GM19238 (cell line): ENCODE data around the gene NUDT3.
"Not testable (repeated sequence)": the region's sequence is repeated elsewhere in the genome, so short reads cannot be mapped to it uniquely, and the experiment has no call there.

Experiments used
- DNase-seq: peaks from one replicate; pipeline ENCODE4 v3.0.0; 2011; ENCODE audit warnings: low spot score; ENCODE audit not compliant: insufficient read length

NUDT3 gene

DNA sequence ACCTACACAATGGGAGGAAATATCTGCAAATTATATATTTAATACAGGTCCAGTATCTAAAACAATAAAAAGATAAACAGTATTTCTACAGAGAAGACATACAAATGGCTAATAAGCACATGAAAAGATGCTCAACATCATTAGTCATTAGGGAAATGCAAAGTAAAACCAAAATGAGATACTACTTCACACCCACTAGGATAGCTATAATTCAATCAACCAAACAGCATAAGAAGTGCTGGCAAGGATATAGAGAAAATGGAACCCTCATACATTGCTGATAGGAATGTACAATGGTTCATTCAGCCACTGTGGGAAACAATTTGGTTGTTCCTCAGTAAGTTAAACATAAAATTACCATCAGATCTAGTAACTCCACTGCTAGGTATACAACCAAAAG lies 48.7 kb downstream of the NUDT3 start:
- no peak for DNase-seq

DNA sequence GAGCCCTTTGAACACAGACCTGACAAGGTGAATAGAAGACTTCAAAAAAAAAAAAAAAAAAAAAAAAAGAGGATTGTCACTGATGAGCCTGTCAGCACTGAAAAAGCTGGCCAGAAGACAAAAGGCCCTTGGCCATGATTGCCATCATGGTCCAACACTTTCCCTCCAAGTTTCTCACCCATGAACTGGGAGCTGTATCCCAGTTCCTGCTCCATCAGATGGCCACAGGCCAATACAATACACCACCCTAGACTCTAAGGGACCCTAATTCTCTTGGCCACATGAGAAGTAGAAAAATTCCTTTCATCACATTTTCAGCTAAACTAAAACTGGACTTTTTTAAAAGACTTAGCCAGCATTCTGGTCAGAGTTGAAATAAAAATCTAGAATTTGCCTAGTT lies 50.2 kb downstream of the NUDT3 start:
- DNase-seq, result no peak

DNA sequence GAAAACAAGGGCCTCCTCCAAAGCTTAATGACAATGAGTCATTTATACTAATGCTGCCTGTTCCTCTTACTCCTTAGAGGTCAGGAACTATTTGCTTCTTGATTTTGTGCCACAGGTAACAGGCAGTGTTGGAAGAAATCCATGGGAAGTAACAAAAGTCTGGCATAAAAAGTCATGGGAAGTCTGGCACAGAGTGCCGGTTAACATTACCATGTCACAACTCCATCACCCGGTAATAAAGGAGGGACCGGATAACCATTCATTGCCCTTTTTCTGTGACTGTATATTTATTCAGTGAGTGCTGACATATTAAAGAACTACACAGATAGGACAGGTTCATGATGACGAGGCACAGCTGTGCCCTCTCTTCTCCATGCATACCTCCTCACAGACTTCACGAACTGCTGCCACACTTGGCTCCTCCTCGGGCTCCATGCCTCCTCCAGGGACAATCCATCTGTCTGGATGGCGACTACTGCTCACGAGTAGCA lies 50.9 kb downstream of the NUDT3 start:
- no peak for DNase-seq

DNA sequence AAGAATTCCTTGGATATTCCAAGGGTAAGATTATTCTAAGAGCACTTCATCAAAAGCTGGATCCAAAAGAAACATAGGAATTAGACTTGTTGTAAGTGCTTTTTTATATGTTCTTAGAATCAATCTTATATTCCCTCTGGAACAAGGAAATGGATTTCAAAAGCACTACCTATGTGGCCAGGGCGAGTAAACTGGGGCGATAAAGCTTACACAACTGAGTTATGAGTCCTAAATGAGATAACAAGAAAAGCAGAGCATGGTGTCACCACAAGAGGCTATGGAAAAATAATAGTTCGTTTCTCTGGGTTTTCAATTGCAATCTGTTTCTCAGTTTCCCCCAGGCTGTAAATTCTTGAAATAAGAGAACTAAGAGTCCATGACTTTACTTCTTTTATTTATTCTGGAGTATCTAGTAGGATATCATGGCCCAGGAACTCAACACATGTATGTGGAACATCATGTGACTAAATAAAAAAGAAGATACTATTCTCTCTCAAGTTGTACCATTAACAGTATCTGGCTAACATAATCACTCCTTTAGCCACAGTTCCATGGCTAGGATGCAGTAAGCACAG lies 51.5 kb downstream of the NUDT3 start:
- no peak for DNase-seq

DNA sequence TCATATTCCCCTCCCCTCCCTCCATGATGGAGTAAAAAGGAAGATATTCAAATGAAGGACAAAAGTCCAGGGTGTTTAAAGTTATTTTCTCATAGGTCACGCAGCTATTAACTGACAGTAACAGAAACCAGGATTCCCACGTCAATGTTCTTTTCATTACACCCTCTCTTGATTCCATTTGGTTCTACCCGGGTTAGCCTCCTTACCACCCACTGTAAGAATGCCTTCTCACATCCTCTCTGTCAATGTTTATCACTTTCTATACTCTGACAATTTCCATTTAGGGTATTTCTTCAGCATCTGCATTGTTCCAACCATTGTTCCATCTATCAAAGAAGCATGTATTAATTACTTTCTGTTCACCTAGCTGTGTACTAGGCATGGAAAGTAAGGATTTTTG lies 52.1 kb downstream of the NUDT3 start:
- no peak for DNase-seq

DNA sequence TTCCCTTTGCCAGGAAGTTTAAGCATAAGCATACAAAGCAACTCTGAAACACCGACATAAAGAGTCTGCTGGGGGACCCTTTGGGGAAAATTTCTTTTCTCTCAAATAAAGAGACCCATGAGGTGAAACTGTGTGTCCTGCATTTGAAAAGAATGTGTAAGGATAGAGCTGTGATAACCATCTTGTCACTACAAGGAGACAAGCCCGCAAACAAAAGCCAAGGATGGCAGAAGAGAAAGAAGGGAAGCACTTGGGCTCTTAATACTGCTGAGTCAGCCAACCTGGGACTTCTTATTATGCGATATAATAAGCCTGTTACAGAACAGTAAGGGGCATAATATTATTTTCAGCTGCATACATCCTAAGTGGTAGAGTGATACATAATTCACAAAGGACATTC lies 52.5 kb downstream of the NUDT3 start:
- DNase-seq, result no peak

DNA sequence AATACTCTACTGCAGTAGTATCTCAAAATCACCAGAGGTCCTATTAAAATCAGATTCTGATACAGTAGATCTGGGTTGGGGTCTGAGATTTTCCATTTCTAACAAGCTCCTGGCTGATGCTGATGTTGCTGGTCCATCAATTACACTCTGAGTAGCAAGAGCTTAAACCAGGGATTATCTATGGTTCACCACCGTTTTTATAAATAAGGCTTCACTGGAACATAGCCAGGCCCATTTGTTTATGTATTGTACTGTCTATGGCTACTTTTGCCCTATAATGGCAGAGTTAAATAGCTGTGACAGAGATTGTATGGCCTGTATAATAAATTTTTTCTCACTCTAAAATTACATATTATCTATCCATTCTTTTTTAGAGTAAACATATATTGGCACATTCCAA lies 53.0 kb downstream of the NUDT3 start:
- DNase-seq, result no peak

DNA sequence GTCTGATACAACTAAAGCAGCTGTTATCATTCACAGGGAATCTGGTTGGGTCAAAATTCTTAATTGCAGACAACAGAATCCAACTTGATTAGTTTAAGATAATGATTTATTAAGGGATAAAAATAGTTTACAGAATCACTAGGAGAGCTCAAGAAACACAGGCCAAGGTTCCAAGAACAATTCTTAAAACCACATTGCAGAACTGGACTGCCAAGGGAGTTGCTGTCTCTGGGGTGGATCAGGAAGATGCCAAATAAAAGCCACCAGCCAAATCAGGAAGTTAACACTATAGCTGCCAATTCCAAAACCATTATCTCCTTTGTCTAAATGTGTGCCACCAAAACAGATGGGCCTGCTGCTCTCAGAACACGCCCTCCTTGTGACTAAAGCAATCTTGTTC lies 53.7 kb downstream of the NUDT3 start:
- DNase-seq, result no peak

DNA sequence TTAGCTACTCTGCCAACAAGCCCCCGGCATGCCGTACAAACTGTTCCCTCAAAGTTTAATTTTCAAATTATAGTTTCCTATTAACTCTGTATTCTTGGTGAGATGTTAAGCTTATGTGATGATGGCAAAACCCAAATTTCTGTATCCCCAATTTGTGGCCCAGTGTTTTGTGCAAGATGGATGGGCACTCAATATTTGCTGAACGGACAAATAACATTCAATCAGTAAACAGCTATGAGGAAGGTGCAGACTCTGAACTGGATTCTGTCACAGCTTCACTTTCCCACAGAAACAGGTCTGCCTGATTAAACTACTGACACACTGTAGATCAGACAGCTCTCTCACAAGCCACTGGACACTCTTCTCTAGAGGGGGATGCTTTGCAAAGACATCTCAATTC lies 54.1 kb downstream of the NUDT3 start:
- DNase-seq, result no peak

DNA sequence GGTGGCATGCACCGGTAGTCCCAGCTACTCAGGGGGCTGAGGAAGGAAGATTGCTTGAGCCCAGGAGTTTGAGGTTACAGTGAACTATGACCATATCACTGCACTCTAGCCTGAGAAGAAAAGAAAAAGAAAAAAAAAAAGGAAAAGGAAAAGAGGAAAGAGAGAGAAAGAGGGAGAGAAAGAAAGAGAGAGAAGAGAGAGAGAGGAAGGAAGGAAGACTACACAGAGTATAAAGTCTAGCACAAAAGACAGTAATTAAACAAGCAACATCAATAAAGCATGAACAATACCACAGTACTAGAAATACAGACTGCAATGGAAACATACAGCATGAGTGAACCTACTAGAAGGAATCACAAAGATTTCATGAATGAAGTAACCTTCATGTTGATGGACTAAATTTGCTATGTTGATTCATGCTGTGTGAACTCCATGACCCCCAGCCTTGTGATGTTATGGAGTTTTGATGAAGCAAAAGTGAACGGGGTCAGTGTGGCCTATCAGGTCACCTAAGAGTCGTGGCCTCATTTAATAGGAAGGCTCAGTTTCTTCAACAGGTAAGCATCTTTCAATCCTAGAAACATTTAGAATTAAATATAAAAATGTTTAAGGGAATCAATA lies 57.6 kb downstream of the NUDT3 start:
- DNase-seq, result no peak

DNA sequence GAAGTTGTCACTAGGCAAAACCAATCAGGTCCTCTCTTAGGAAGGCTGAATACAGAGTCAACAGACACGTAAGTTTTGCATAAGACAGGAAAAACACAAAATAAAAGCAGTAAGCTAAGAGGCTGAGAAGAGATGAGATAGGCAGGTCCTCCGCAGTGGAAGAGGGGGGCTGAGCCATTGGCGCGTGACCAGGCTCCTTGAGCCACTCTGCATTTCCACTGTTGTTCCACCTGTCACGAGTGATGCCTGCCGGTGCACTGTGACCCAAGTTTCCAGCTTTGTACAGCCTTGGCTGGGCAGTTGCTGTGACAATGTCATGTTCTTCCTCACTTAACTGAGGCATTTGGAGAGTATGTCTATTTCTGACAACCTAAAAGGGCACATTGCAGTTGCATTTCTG lies 58.6 kb downstream of the NUDT3 start:
- DNase-seq, result no peak

DNA sequence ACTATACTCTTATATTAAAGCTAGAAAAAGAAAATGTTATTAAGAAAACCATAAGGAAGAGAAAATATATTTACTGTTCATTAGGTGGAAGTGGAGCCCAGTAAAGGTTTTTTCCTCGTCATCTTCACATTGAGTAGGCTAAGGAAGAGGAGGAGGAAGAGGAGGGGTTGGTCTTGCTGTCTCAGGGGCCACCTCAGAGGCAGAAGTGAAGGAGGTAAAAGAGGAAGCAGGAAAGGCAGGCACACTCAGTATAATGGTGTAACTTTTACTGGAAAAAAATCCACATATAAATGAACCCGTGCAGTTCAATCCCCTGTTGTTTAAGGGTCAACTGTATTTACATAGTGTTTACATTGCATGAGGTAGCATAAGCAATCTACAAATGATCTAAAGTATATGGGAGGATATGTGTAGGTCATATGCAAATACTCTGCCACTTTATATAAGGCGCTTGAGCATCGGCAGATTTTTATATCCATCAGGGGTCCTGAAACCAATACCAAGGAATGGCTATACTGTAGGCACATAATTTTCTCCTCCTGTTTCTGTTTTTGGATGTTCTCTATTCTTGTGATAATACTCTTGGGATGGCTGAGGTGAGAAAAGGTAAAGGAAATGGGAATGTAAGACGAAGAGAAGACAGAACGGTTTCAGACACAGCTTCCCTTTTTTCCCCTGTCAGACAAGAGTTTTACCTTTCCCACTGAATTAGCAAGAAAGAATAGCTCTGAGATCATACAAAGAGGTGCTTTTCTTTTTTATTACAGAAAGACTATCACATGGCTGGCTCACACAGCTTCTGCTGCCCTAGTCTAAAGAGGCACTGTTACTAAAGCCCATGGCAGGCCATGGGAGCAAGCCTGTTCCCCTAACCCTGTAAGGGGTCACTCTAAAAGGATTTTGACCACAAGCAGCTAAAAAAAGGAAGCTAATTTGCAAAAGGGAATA lies 59.9 kb downstream of the NUDT3 start:
- DNase-seq, result no peak

DNA sequence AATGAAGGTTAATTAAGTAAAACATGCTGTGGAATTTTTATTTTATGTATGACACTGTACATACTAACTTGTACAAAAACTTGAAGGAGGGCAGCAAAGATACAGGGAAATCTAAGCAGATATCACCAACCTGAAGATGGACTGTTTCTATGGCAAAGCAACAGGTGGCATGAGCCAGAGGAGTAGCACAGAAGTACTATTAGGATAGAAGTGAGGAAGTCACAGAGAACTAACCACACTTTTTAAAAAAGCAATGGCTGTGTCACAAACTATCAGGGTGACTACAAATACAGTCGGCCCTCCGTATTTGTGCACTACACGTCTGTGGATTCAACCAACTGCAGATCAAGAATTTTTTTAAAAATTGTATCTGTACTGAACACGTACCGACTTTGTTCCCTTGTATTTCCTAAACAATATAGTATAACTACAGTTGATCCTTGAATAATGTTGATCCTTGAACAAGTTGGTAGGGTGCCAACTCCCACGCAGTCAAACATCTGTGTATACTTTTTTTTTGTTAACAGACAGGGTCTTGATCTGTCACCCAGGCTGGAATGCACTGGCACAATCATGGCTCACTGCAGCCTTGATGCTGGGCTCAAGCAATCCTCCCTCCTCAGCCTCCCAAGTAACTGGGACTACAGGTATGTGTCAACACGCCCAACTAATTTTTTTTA lies 61.0 kb downstream of the NUDT3 start:
- DNase-seq, result no peak

DNA sequence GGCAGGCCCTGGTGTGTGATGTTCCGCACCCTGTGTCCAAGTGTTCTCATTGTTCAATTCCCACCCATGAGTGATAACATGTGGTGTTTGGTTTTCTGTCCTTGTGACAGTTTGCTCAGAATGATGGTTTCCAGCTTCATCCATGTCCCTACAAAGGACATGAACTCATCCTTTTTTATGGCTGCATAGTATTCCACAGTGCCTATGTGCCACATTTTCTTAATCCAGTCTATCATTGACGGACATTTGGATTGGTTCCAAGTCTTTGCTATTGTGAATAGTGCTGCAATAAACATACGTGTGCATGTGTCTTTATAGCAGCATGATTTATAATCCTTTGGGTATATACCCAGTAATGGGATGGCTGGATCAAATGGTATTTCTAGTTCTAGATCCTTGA lies 62.7 kb downstream of the NUDT3 start:
- not testable (repeated sequence) for DNase-seq

DNA sequence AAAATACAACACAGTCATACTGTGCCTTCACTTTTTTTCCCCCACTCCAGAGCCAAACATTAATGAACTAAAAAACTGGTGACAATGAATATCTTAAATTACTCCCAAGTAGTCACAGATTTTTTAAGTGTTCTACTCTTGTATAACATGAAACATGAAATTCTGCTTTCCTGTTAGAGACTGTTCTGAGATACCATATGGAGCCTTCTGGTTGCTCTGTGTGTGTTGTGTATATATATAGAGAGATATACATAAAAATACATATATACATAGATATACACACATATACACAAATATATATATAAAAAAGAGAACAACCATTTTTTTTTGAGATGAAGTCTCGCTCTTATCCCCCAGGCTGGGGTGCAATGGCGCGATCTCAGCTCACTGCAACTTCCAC lies 63.5 kb downstream of the NUDT3 start:
- DNase-seq, result no peak

DNA sequence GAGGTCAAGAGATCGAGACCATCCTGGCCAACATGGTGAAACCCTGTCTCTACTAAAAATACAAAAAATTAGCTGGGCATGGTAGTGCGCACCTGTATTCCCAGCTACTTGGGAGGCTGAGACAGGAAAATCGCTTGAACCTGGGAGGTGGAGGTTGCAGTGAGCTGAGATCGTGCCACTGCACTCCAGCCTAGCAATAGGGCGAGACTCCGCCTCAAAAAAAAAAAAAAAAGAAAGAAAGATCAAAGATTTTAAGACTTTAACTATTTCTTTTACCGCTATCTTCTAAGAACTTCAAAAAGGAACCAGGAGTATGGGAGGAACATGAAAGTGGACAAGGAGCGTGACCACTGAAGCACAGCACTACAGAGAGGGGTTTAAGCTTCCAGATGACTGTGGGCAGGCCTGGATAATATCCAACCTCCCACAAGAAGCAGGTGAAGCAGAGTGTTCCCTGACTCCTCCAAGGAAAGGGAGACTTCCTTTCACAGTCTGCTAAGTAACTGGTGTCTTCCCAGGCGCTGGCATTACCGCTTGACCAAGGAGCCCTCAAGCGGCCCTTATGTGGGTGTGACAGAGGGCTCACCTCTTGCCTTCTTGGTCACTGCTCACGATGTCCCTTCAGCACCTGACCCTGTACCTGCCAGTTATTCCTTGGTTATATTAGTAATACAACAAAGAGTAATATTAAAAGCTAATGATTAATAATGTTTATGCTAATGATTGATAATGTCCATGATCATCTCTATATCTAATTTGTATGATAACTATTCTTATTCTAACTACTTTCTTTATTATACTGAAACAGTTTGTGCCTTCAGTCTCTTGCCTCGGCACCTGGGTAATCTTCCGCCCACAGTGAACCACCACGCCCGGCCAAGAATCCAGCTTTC lies 64.9 kb downstream of the NUDT3 start:
- not testable (repeated sequence) for DNase-seq

DNA sequence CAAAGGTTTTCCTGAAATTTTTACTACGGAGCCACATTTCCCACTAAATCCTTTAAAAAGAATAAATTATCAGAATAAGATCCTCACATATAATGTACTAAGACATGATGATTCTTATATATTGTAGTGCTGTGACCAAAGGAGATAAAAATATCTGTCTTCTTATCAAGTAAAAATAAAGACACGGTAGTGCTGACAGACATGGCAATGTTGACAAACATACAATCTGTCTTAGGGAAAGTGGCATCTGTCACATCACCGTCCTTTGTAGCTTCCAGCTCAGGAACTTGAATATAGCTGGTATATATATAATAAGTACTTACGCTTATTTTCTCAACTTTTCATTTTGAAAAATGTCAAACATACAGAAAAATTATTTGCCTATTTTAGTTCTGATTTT lies 66.8 kb downstream of the NUDT3 start:
- no peak for DNase-seq

DNA sequence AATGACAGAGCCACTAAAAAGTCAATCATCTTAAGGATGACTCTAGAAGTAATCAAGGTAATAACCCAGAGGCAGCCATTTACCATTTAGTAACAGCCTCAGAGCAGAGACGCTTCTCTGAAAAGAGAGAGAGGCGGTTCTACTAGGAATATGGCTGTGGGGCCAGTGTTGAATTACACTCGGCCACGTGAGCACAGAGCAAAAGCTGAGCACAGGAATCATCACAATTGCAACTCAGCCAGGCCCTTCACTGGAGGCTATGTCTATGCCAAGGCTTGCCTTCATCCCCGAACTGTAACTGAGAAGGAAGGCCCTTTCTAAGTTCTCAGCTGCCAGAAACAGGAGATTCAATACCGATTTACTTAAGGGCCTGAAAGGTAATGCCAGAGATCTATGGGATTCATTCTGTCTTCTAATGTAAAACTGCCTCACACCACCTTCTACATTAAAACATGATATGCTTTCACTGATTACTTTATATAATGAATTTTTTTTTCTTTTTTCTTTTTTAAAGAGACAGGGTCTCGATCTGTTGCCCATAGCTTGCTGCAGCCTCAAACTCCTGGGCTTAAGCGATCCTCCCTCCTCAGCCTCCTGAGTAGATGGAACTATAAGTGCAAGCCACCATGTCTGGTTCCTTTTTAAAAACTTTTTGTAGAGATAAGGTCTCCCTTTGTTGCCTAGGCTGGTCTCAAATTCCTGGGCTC lies 67.6 kb downstream of the NUDT3 start:
- DNase-seq, result no peak

DNA sequence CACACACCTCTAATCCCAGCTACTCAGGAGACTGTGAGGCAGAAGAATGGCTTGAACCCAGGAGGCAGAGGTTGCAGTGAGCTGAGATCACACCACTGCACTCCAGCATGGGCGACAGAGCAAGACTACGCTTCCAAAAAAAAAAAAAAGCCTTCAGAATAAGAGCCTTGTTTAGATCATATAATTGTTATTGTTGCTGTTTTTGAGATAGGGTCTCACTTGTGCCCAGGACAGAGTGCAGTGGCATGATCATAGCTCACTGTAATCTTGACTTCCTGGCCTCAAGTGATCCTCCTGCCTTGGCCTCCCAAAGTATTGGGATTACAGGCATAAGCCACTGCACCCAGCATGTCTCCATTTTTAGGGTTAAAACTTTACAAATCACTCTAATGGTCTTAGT lies 68.2 kb downstream of the NUDT3 start:
- DNase-seq, result not testable (repeated sequence)

DNA sequence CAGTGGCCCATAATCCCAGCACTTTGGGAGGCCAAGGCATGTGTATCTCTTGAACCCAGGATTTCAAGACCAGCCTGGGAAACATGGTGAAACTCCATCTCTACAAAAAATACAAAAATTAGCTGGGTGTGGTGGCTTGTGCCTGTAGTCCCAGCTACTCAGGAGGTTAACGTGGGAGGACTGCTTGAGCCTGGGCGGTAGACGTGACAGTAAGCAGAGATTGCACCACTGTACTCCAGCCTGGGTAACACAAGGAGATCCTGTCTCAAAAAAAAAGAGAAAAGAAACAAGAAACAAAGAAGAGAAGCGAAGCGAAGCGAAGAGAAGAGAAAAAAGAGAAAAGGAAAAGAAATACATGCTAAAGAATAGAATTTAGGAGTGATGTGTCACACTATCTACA lies 69.2 kb downstream of the NUDT3 start:
- no peak for DNase-seq
